CD14-positive monocyte (primary cell): Measurements from ENCODE around the gene CUBN. TPM values are rescaled to one million over a fixed set of nuclear protein-coding genes. Genes with fewer than 3 reads are reported as not detected.

Source experiments
- DNase-seq, 3 donors: peaks; one replicate each; pipeline ENCODE4 v3.0.0-alpha.2; 2011 to 2022
- H2AFZ ChIP-seq: 2 replicates; pipeline ENCODE4 v1.6.0; 2012; ENCODE audit warnings: mild to moderate bottlenecking, low read depth, low read length, inconsistent platforms; ENCODE audit not compliant: insufficient read depth, poor library complexity, severe bottlenecking
- H3K27ac ChIP-seq, 2 donors: 1 replicate in 1 of 2; 2 replicates in 1 of 2; pipeline ENCODE4 v1.5.1; 2012 to 2013; ENCODE audit warnings: low read length in 2 of 2, control low read depth in 1 of 2, inconsistent platforms in 1 of 2, low read depth in 1 of 2, mild to moderate bottlenecking in 1 of 2
- H3K27me3 ChIP-seq, 2 donors: one replicate each; pipeline versions ENCODE4 v1.6.0 to v1.6.1; 2011 to 2013; ENCODE audit warnings: low read length in 2 of 2; ENCODE audit not compliant: control insufficient read depth in 2 of 2, insufficient read depth in 2 of 2
- H3K36me3 ChIP-seq, 2 donors: replicated peaks in 1 of 2; 1 replicate in 1 of 2; 2 replicates in 1 of 2; pipeline versions ENCODE4 v1.5.1 to v1.6.1; 2012 to 2013; ENCODE audit warnings: low read length in 2 of 2, control low read depth in 1 of 2, inconsistent platforms in 1 of 2, mild to moderate bottlenecking in 1 of 2; ENCODE audit not compliant: insufficient read depth in 2 of 2, control insufficient read depth in 1 of 2
- H3K4me1 ChIP-seq, 2 donors: 1 replicate in 1 of 2; 2 replicates in 1 of 2; pipeline versions ENCODE4 v1.5.1 to v1.6.1; 2012 to 2013; ENCODE audit warnings: low read length in 2 of 2, control low read depth in 1 of 2, inconsistent platforms in 1 of 2, mild to moderate bottlenecking in 1 of 2, moderate library complexity in 1 of 2; ENCODE audit not compliant: insufficient read depth in 2 of 2, control insufficient read depth in 1 of 2
- H3K4me2 ChIP-seq: replicated peaks from 2 replicates; pipeline ENCODE3; 2012; ENCODE audit warnings: low read length, moderate library complexity, mild to moderate bottlenecking; ENCODE audit not compliant: poor library complexity, severe bottlenecking; ENCODE audit errors: extremely low read depth
- H3K4me3 ChIP-seq, 3 experiments: fragments of 200-600 bp in 1 of 3; sonication (generic) in 1 of 3; replicated peaks in 1 of 3; 1 replicate in 2 of 3; 2 replicates in 1 of 3; pipeline ENCODE4 v1.5.1; 2011 to 2013; ENCODE audit warnings: low read length in 3 of 3, mild to moderate bottlenecking in 3 of 3, control low read depth in 2 of 3, low read depth in 2 of 3, inconsistent platforms in 1 of 3, moderate library complexity in 1 of 3
- H3K79me2 ChIP-seq: 2 replicates; pipeline ENCODE4 v1.6.0; 2012; ENCODE audit warnings: mild to moderate bottlenecking, control low read depth, inconsistent platforms, low read length, moderate library complexity; ENCODE audit not compliant: insufficient read depth
- H3K9ac ChIP-seq: 2 replicates; pipeline ENCODE4 v1.6.0; 2017; ENCODE audit warnings: low read length, mild to moderate bottlenecking; ENCODE audit not compliant: insufficient read depth, poor library complexity, severe bottlenecking
- H3K9me3 ChIP-seq, 2 donors: replicated peaks in 1 of 2; 1 replicate in 1 of 2; 2 replicates in 1 of 2; pipeline versions ENCODE4 v1.5.1 to v1.6.1; 2012 to 2013; ENCODE audit warnings: low read length in 2 of 2, control low read depth in 1 of 2; ENCODE audit not compliant: control insufficient read depth in 1 of 2, insufficient read depth in 1 of 2
- H4K20me1 ChIP-seq: 2 replicates; pipeline ENCODE4 v1.6.0; 2012; ENCODE audit warnings: mild to moderate bottlenecking, low read length, control low read depth, moderate library complexity; ENCODE audit not compliant: insufficient read depth
- H3K27ac Mint-ChIP-seq, 7 donors: one replicate each; pipeline ENCODE4 v1.8.0; 2020; ENCODE audit warnings: mild to moderate bottlenecking in 7 of 7, mixed read lengths in 7 of 7, moderate library complexity in 6 of 7, inconsistent platforms in 2 of 7
- H3K27me3 Mint-ChIP-seq, 3 donors: one replicate each; pipeline ENCODE4 v1.8.0; 2021 to 2022; ENCODE audit warnings: low read depth in 3 of 3, mild to moderate bottlenecking in 3 of 3, mixed read lengths in 3 of 3, moderate library complexity in 3 of 3, inconsistent platforms in 1 of 3
- H3K36me3 Mint-ChIP-seq, 2 donors: one replicate each; pipeline ENCODE4 v1.8.0; 2020; ENCODE audit warnings: mixed read lengths in 2 of 2, inconsistent platforms in 1 of 2, mild to moderate bottlenecking in 1 of 2
- H3K4me1 Mint-ChIP-seq: one replicate; pipeline ENCODE4 v1.8.0; 2020; ENCODE audit warnings: mild to moderate bottlenecking, mixed read lengths
- H3K4me3 Mint-ChIP-seq, 2 donors: one replicate each; pipeline ENCODE4 v1.8.0; 2020; ENCODE audit warnings: mild to moderate bottlenecking in 2 of 2, mixed read lengths in 2 of 2, moderate library complexity in 1 of 2
- H3K9me3 Mint-ChIP-seq, 7 donors: one replicate each; pipeline ENCODE4 v1.8.0; 2020 to 2022; ENCODE audit warnings: mixed read lengths in 7 of 7, mild to moderate bottlenecking in 6 of 7, moderate library complexity in 6 of 7, inconsistent platforms in 2 of 7
- WGBS: methylation state at CpG from one replicate; pipeline ENCODE4 v1.1.5; 2013; ENCODE audit warnings: missing lambda C conversion rate; ENCODE audit not compliant: insufficient coverage; 5-methylcytosine and 5-hydroxymethylcytosine counted together
- intact Hi-C, 2 donors: fragments of 100-400 bp; cut with micrococcal nuclease; formaldehyde crosslinking; loops; one replicate each; pipeline versions ENCODE4 v1.15.0 to v1.15.1; 2023
- polyA plus RNA-seq, 3 donors: library from polyadenylated mRNA; depleted of rRNA in 1 of 3; unstranded in 2 of 3; stranded (reverse) in 1 of 3; fragments of 300-500 nt in 2 of 3; fragments of >200 nt in 1 of 3; fragmentation: Illumina TruSeq in 2 of 3; gene quantifications; 1 replicate in 2 of 3; 2 replicates in 1 of 3; pipeline ENCODE4 v1.2.3, GENCODE V29; 2012 to 2021
- TF ChIP-seq, protein P1 (sequence below): fragments of 200-600 bp; IDR thresholded peaks from one replicate; pipeline ENCODE4 v1.8.0; 2022; ENCODE audit warnings: antibody characterized with exemption, mild to moderate bottlenecking

The CUBN gene
- polyA plus RNA-seq, 3 donors, result 0.95 TPM; not detected in 2

DNA sequence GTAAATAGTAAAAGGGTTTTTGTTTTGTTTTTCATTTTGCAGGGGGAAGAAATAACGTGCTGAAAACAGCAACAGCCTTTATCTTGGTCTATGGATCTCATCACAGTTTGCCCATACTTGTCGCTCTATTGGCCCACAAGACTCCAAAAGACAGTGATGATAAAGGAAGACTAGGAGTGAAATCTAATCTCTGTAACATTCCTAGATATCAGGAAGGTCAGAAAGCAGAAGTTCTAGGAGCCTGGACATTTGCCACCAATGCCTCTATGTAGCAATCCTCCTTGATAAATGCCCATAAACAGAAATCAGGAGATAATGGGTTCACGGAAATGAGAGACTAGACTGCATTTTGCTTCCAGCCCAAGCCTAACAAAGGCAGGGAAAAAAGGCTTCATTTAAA, 8.9 kb downstream of the CUBN start:
- Histone ChIP-seq H3K27me3 (no peaks in the 10 kb centered on the region), H2AFZ (no peak overlapping the region), H3K4me3 (no peak overlapping the region), H3K36me3 (no peaks in the 10 kb centered on the region), H3K4me2 (no peak overlapping the region), H3K4me1 (peaks cover 0 to 7% of the 10 kb centered on the region in 2 donors), H4K20me1 (no peaks in the 10 kb centered on the region), H3K79me2 (no peaks in the 10 kb centered on the region), H3K27ac (no peak overlapping the region), H3K9ac (no peak overlapping the region), H3K9me3 (no peaks in the 10 kb centered on the region)
- Mint-ChIP-seq H3K9me3 (no peaks in the 10 kb centered on the region), H3K27me3 (peaks cover 2 to 3% (median 3%) of the 10 kb centered on the region in 3 donors), H3K27ac (no peak overlapping the region), H3K36me3 (no peaks in the 10 kb centered on the region), H3K4me3 (no peak overlapping the region), H3K4me1 (peaks cover 3% of the 10 kb centered on the region)
- TF ChIP-seq, protein P1, sequence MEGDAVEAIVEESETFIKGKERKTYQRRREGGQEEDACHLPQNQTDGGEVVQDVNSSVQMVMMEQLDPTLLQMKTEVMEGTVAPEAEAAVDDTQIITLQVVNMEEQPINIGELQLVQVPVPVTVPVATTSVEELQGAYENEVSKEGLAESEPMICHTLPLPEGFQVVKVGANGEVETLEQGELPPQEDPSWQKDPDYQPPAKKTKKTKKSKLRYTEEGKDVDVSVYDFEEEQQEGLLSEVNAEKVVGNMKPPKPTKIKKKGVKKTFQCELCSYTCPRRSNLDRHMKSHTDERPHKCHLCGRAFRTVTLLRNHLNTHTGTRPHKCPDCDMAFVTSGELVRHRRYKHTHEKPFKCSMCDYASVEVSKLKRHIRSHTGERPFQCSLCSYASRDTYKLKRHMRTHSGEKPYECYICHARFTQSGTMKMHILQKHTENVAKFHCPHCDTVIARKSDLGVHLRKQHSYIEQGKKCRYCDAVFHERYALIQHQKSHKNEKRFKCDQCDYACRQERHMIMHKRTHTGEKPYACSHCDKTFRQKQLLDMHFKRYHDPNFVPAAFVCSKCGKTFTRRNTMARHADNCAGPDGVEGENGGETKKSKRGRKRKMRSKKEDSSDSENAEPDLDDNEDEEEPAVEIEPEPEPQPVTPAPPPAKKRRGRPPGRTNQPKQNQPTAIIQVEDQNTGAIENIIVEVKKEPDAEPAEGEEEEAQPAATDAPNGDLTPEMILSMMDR, result no peak
- DNase-seq, result peak in 1 of 3 donors; percentile 16
- intact Hi-C loops, result loop anchor here in 1 of 2 donors (10.0 kb wide), 1 partner anchor 74 kb away; no protein-coding TSS in a partner anchor
- WGBS, result no CpG with 5 or more reads among the region's 3 CpGs

DNA sequence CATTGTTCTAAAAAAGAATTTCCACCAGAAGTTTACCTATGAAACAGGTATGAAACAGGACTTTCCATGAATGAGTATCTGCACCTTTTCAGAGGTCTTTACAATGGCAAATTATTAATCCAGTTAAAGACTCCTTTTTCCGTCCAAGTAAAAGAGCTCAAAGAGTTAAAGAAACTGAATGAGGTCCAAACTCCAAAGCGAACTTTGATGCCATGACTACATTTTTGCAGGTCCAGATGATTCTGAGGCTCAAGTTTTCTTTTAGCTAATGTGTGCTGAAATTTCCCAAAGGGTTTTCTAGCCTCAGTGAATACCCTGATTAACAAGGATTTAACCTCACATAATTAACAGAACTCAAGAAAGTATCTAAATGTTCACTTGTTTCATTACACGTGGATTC, 9.8 kb downstream of the CUBN start:
- H3K4me3 ChIP-seq, result no peak overlapping the region
- Mint-ChIP-seq H3K27me3 (peaks cover 2 to 3% (median 2%) of the 10 kb centered on the region in 3 donors), H3K4me1 (peaks cover 3% of the 10 kb centered on the region), H3K4me3 (no peak overlapping the region), H3K9me3 (no peaks in the 10 kb centered on the region), H3K36me3 (no peaks in the 10 kb centered on the region), H3K27ac (no peak overlapping the region)
- no peaks in the 10 kb centered on the region for H3K79me2 ChIP-seq
- 100% methylated on average over 1 of the region's 3 CpGs for WGBS
- no peak overlapping the region for H2AFZ ChIP-seq
- DNase-seq, result no peak
- TF ChIP-seq, protein P1, result no peak
- no peak overlapping the region for H3K9ac ChIP-seq
- H3K9me3 ChIP-seq, result no peaks in the 10 kb centered on the region
- H3K36me3 ChIP-seq, result no peaks in the 10 kb centered on the region
- no peaks in the 10 kb centered on the region for H3K27me3 ChIP-seq
- intact Hi-C loops, result loop anchor here in 1 of 2 donors (10.0 kb wide), 1 partner anchor 75 kb away; no protein-coding TSS in a partner anchor
- H3K27ac ChIP-seq, result no peak overlapping the region
- H4K20me1 ChIP-seq, result no peaks in the 10 kb centered on the region
- H3K4me2 ChIP-seq, result no peak overlapping the region
- H3K4me1 ChIP-seq, result peaks cover 0 to 7% of the 10 kb centered on the region in 2 donors
